ENCODE results near the gene SH3PXD2B.
"Not testable (repeated sequence)": the region's sequence is repeated elsewhere in the genome, so short reads cannot be mapped to it uniquely, and the experiment has no call there.

Gene SH3PXD2B

GRCh38 chr5:172398645-172399044 is 55.7 kb downstream of the SH3PXD2B start:
- DNase-seq, result not testable (repeated sequence)

- not testable (repeated sequence) for DNase-seq
These were observed 57.3 kb downstream of the SH3PXD2B start for GRCh38 chr5:172396994-172397393.

GRCh38 chr5:172396220-172396619 is 58.1 kb downstream of the SH3PXD2B start:
- no peak for DNase-seq

- DNase-seq, result no peak
These were observed 58.8 kb downstream of the SH3PXD2B start for GRCh38 chr5:172395483-172395882.

- DNase-seq, result no peak
These were observed 64.7 kb downstream of the SH3PXD2B start for GRCh38 chr5:172389578-172390112.

- no peak for DNase-seq
These were observed 66.0 kb downstream of the SH3PXD2B start for GRCh38 chr5:172388246-172388733.

GRCh38 chr5:172385707-172386106 is 68.6 kb downstream of the SH3PXD2B start:
- DNase-seq, result no peak

- DNase-seq, result no peak
These were observed 69.2 kb downstream of the SH3PXD2B start for GRCh38 chr5:172385010-172385563.

GRCh38 chr5:172383191-172383802 is 71.0 kb downstream of the SH3PXD2B start:
- DNase-seq, result no peak

GRCh38 chr5:172380987-172381643 is 73.2 kb downstream of the SH3PXD2B start:
- DNase-seq, result no peak

- DNase-seq, result no peak
These were observed 73.9 kb downstream of the SH3PXD2B start for GRCh38 chr5:172380301-172380986.

- DNase-seq, result no peak
These were observed 74.8 kb downstream of the SH3PXD2B start for GRCh38 chr5:172379481-172379880.

GRCh38 chr5:172377856-172378255 is 76.5 kb downstream of the SH3PXD2B start:
- DNase-seq, result no peak

GRCh38 chr5:172377438-172377837 is 76.9 kb downstream of the SH3PXD2B start:
- no peak for DNase-seq

GRCh38 chr5:172374783-172375182 is 79.5 kb downstream of the SH3PXD2B start:
- no peak for DNase-seq

- no peak for DNase-seq
These were observed 80.6 kb downstream of the SH3PXD2B start for GRCh38 chr5:172373680-172374079.

GRCh38 chr5:172371684-172372083 is 82.6 kb downstream of the SH3PXD2B start:
- DNase-seq, result no peak

GRCh38 chr5:172370648-172371545 is 83.4 kb downstream of the SH3PXD2B start:
- no peak for DNase-seq

GRCh38 chr5:172370237-172370640 is 84.1 kb downstream of the SH3PXD2B start:
- DNase-seq, result no peak

GRCh38 chr5:172368699-172369098 is 85.6 kb downstream of the SH3PXD2B start:
- DNase-seq, result not testable (repeated sequence)

GRCh38 chr5:172365948-172366608 is 88.2 kb downstream of the SH3PXD2B start:
- DNase-seq, result no peak

GRCh38 chr5:172364773-172365172 is 89.6 kb downstream of the SH3PXD2B start:
- DNase-seq, result peak; percentile 20
